GM12878 (cell line): ENCODE results near the gene EIF4E2. TPM values are rescaled to one million over a fixed set of nuclear protein-coding genes. Genes with fewer than 3 reads are reported as not detected.

Experiments
- ATAC-seq: fragments of 200-7000 bp; cut with Tn5 transposase; 3 replicates; pipeline ENCODE4 v1.9.1; 2020; ENCODE audit warnings: mild to moderate bottlenecking, moderate library complexity
- BruUV-seq: library from RNA; stranded (reverse); fragments of 400-500 nt; replicated peaks from 2 replicates; lab custom pipeline; 2021; lab: Mats Ljungman, UMichigan
- CTCF ChIA-PET: fragments of 300-600 bp; sonication (Branson Sonifier 250); formaldehyde crosslinking; extraction: SDS; loops from one replicate; lab custom pipeline; 2021; ENCODE audit warnings: inconsistent platforms; lab: Yijun Ruan, JAX
- POLR2A ChIA-PET: fragments of 350-600 bp; formaldehyde crosslinking; extraction: SDS; loops from one replicate; lab custom pipeline; 2021; ENCODE audit warnings: inconsistent platforms; lab: Charles Lee
- RAD21 ChIA-PET: fragments of 300-600 bp; sonication (Branson Sonifier 250); formaldehyde crosslinking; loops from one replicate; lab custom pipeline; 2023; ENCODE audit warnings: antibody characterized with exemption; ENCODE audit not compliant: unreplicated experiment; lab: Charles Lee
- SMC1A ChIA-PET: fragments of 300-600 bp; sonication (Branson Sonifier 250); formaldehyde crosslinking; loops from one replicate; lab custom pipeline; 2023; ENCODE audit not compliant: unreplicated experiment, uncharacterized antibody; lab: Charles Lee
- DNase-seq: peaks from one replicate; pipeline ENCODE4 v3.0.0-alpha.2; 2011; ENCODE audit warnings: low read depth, low spot score
- FAIRE-seq: peaks from 3 replicates; lab custom pipeline; 2011; peaks lifted over from hg19 to GRCh38; lab: Jason Lieb, UNC
- H2AFZ ChIP-seq: 2 replicates; pipeline ENCODE4 v1.6.0; 2011; ENCODE audit warnings: low read depth, low read length, control low read depth; ENCODE audit not compliant: control insufficient read depth
- H3K27ac ChIP-seq: 2 replicates; pipeline ENCODE4 v1.5.1; 2011; ENCODE audit warnings: control low read depth; ENCODE audit not compliant: control insufficient read depth, insufficient read depth
- H3K27me3 ChIP-seq, 2 experiments: replicated peaks in 1 of 2; 2 replicates each; pipeline versions ENCODE4 v1.6.0 to v1.6.1; 2011; ENCODE audit warnings: low read length in 1 of 2; ENCODE audit not compliant: control insufficient read depth in 2 of 2, insufficient read depth in 2 of 2
- H3K36me3 ChIP-seq, 2 experiments: 2 replicates each; pipeline ENCODE4 v1.5.1; 2011; ENCODE audit warnings: low read length in 1 of 2; ENCODE audit not compliant: control insufficient read depth in 2 of 2, insufficient read depth in 2 of 2
- H3K4me1 ChIP-seq: 2 replicates; pipeline ENCODE4 v1.6.1; 2011; ENCODE audit warnings: mild to moderate bottlenecking, low read length, moderate library complexity, mixed read lengths; ENCODE audit not compliant: control insufficient read depth, insufficient read depth
- H3K4me2 ChIP-seq: 2 replicates; pipeline ENCODE4 v1.6.0; 2011; ENCODE audit warnings: control low read depth; ENCODE audit not compliant: control insufficient read depth, insufficient read depth
- H3K4me3 ChIP-seq: fragments of 200-600 bp; sonication (generic); 2 replicates; pipeline ENCODE4 v1.5.1; 2016
- H3K79me2 ChIP-seq: 2 replicates; pipeline ENCODE4 v1.6.0; 2011; ENCODE audit warnings: low read length; ENCODE audit not compliant: control insufficient read depth, insufficient read depth
- H3K9ac ChIP-seq: 2 replicates; pipeline ENCODE4 v1.8.0; 2011; ENCODE audit warnings: low read length, control low read depth, mixed read lengths; ENCODE audit not compliant: control insufficient read depth, insufficient read depth
- H3K9me3 ChIP-seq: replicated peaks from 3 replicates; pipeline ENCODE4 v1.5.1; 2011; ENCODE audit warnings: mild to moderate bottlenecking, low read length; ENCODE audit not compliant: control insufficient read depth, insufficient read depth
- H4K20me1 ChIP-seq: 2 replicates; pipeline ENCODE4 v1.6.0; 2011; ENCODE audit not compliant: control insufficient read depth, insufficient read depth
- IKZF1 ChIP-seq: fragments of 450-650 bp; conservative IDR thresholded peaks from 2 replicates; pipeline ENCODE4 v1.6.1; 2017; ENCODE audit warnings: antibody characterized with exemption, mild to moderate bottlenecking
- JUNB ChIP-seq: IDR thresholded peaks from 2 replicates; pipeline ENCODE4 v1.6.1; 2016; ENCODE audit warnings: antibody characterized with exemption, mild to moderate bottlenecking
- MLLT1 ChIP-seq: fragments of 450-650 bp; IDR thresholded peaks from 2 replicates; pipeline ENCODE4 v1.6.1; 2016; ENCODE audit warnings: mild to moderate bottlenecking
- MTA3 ChIP-seq: IDR thresholded peaks from 2 replicates; pipeline ENCODE4 v1.6.1; 2012; ENCODE audit warnings: low read length, inconsistent platforms, borderline replicate concordance
- POLR2A ChIP-seq: IDR thresholded peaks from 2 replicates; pipeline ENCODE4 v1.6.1; 2011; ENCODE audit warnings: low read depth, mild to moderate bottlenecking, low read length
- YBX1 ChIP-seq: fragments of 450-650 bp; IDR thresholded peaks from 2 replicates; pipeline ENCODE4 v1.6.1; 2016; ENCODE audit warnings: antibody characterized with exemption
- ZNF207 ChIP-seq: fragments of 450-650 bp; IDR thresholded peaks from 2 replicates; pipeline ENCODE4 v1.6.1; 2014; ENCODE audit warnings: antibody characterized with exemption, mild to moderate bottlenecking, borderline replicate concordance
- WGBS: methylation state at CpG from one replicate; pipeline ENCODE4 v1.1.6; 2016; ENCODE audit warnings: low lambda C conversion rate; ENCODE audit not compliant: insufficient replicate concordance, insufficient coverage; ENCODE audit errors: missing lambda C conversion rate; 5-methylcytosine and 5-hydroxymethylcytosine counted together
- in situ Hi-C: fragments of 300-500 bp; cut with MboI; formaldehyde crosslinking; loops from 9 replicates; pipeline ENCODE4 v1.14.3; 2018; ENCODE audit warnings: mixed read lengths
- intact Hi-C: fragments of 100-400 bp; cut with micrococcal nuclease; formaldehyde crosslinking; loops from one replicate; pipeline ENCODE4 v1.14.2; 2022; ENCODE audit not compliant: unreplicated experiment
- polyA plus RNA-seq, 11 experiments: library from polyadenylated mRNA; depleted of rRNA in 4 of 11; unstranded in 6 of 11; stranded (reverse) in 5 of 11; fragments of >200 nt; fragmentation: Nextera tagmentation in 4 of 11; fragmentation: Illumina TruSeq in 1 of 11; extraction: Ambion mirVana in 4 of 11; extraction: Trizol in 1 of 11; gene quantifications; 1 replicate in 1 of 11; 2 replicates in 10 of 11; pipeline versions ENCODE4 v1.2.1 to v1.2.3, GENCODE V29; 2011 to 2016; ENCODE audit warnings: inconsistent platforms in 2 of 11, missing spikeins in 2 of 11, low read depth in 1 of 11
- total RNA-seq, 4 experiments: library from RNA; depleted of rRNA in 3 of 4; stranded (reverse); fragments of >200 nt in 3 of 4; fragmentation: Illumina TruSeq in 1 of 4; extraction: Trizol in 1 of 4; gene quantifications; 2 replicates each; pipeline versions ENCODE4 v1.2.1 to v1.2.3, GENCODE V29; 2013 to 2021

Gene EIF4E2
- total and polyA plus RNA-seq, 10 of the 15 experiments (the other 5 are each of a cell fraction or from before 2014, with no cell fraction given): 56.1 to 158 (median 110) TPM

GRCh38 chr2:232540441-232541041, 9.9 kb upstream of the EIF4E2 start:
- FAIRE-seq: no peak
- BruUV-seq: no TSS peak
- peaks cover 4% of the 10 kb centered on the region; the same call in 1 of the 2 replicates for H3K4me1 ChIP-seq
- H3K36me3 ChIP-seq: no peaks in the 10 kb centered on the region
- TF ChIP-seq JUNB: no peak
- TF ChIP-seq MLLT1: no peak
- TF ChIP-seq MTA3: no peak
- intact Hi-C loops: no loop called here
- RAD21 ChIA-PET: no interaction called here
- no peak for DNase-seq
- H3K4me2 ChIP-seq: no peak overlapping the region
- CTCF ChIA-PET: no interaction called here
- H3K27ac ChIP-seq: no peak overlapping the region
- no peak overlapping the region for H3K4me3 ChIP-seq
- H4K20me1 ChIP-seq: no peaks in the 10 kb centered on the region
- POLR2A ChIA-PET: no interaction called here
- no peak overlapping the region for H3K9ac ChIP-seq
- H2AFZ ChIP-seq: no peak overlapping the region
- no peaks in the 10 kb centered on the region for H3K27me3 ChIP-seq
- WGBS: 84% methylated on average over 17 of the region's 17 CpGs
- peaks cover 6% of the 10 kb centered on the region; the same call in 2 of the 3 replicates for H3K9me3 ChIP-seq
- in situ Hi-C loops: no loop called here
- SMC1A ChIA-PET: no interaction called here
- ATAC-seq: no peak
- no peaks in the 10 kb centered on the region for H3K79me2 ChIP-seq

GRCh38 chr2:232541195-232541960, 9.1 kb upstream of the EIF4E2 start:
- peak; percentile 49 for TF ChIP-seq POLR2A
- TF ChIP-seq YBX1: no peak
- no peak for TF ChIP-seq ZNF207
- no peak for TF ChIP-seq IKZF1
- in situ Hi-C loops: no loop called here
- no peak for FAIRE-seq
- ATAC-seq: no peak
- ChIA-PET SMC1A (no interaction called here), RAD21 (no interaction called here), CTCF (no interaction called here), POLR2A (no interaction called here)
- intact Hi-C loops: no loop called here
- H3K4me3 ChIP-seq: no peak overlapping the region
- no peak overlapping the region for H3K9ac ChIP-seq
- no peak for DNase-seq
- H4K20me1 ChIP-seq: no peaks in the 10 kb centered on the region
- no TSS peak for BruUV-seq
- H3K4me2 ChIP-seq: no peak overlapping the region
- H3K27ac ChIP-seq: no peak overlapping the region
- H3K9me3 ChIP-seq: peaks cover 1% of the 10 kb centered on the region; the same call in 2 of the 3 replicates
- peaks cover 4% of the 10 kb centered on the region; the same call in 1 of the 2 replicates for H3K4me1 ChIP-seq
- 60% methylated on average over 18 of the region's 19 CpGs for WGBS
- H3K79me2 ChIP-seq: no peaks in the 10 kb centered on the region
- H3K36me3 ChIP-seq: no peaks in the 10 kb centered on the region
- H3K27me3 ChIP-seq: no peaks in the 10 kb centered on the region
- H2AFZ ChIP-seq: no peak overlapping the region
